IPS-15b (cell line): ENCODE results near the gene CDT1.

Source experiments
- H3K27me3 ChIP-seq: one replicate; pipeline ENCODE4 v1.6.1; 2013; ENCODE audit warnings: low read length; ENCODE audit not compliant: control insufficient read depth, insufficient read depth
- H3K36me3 ChIP-seq: one replicate; pipeline ENCODE4 v1.6.1; 2013; ENCODE audit warnings: low read length; ENCODE audit not compliant: control insufficient read depth, insufficient read depth
- H3K4me1 ChIP-seq: one replicate; pipeline ENCODE4 v1.6.1; 2013; ENCODE audit warnings: mild to moderate bottlenecking, low read length; ENCODE audit not compliant: control insufficient read depth, insufficient read depth
- H3K4me3 ChIP-seq: one replicate; pipeline ENCODE4 v1.5.1; 2013; ENCODE audit warnings: low read depth, low read length
- H3K9ac ChIP-seq: one replicate; pipeline ENCODE4 v1.6.1; 2013; ENCODE audit warnings: low read depth, mild to moderate bottlenecking, low read length
- H3K9me3 ChIP-seq: one replicate; pipeline ENCODE4 v1.6.1; 2013; ENCODE audit warnings: mild to moderate bottlenecking, low read length; ENCODE audit not compliant: control insufficient read depth, insufficient read depth

Gene CDT1

DNA sequence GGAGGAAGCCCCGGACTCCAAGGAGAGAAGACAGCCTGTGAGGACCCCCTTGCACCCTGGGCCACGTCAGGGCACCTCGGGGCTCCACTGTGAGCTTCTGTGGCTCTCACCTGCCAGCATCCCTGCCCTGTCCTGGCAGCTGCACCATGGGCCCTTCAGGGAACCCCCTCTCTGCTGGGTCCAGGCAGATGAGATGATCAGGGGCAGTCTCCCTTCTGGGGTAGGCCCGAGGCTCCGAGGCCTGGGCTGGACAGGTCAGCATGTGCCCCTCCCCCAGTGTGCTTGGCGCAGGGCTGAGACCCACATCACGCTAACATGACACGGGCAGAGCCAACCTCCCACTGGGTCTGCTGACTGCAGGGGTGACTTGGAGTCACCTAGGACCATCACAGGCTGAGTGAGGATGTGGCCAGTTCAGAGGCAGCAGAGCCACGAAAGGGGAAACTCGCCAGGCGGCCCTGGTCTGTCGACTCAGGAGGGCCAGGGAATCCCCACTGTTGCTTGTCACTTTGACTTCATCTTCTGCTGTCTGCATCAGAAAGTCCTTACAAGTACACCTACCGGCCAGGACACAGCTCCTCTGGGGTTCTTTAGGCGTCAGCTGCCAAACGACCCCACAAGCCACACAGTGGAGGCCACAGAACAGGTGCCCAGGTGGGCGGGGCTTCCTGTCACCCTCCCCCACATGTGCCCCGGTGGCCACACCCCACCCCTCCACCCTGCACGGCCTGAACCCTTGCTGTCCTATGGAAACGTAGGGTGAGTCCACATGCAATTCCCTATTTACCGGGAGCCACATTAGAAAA, 50.9 kb downstream of the CDT1 start:
- H3K36me3 ChIP-seq = peaks cover 6% of the 10 kb centered on the region
- H3K9ac ChIP-seq = no peak overlapping the region
- H3K9me3 ChIP-seq = no peaks in the 10 kb centered on the region
- H3K27me3 ChIP-seq = no peaks in the 10 kb centered on the region
- H3K4me3 ChIP-seq = no peak overlapping the region
- H3K4me1 ChIP-seq = peaks cover 6% of the 10 kb centered on the region

- Histone ChIP-seq H3K4me3 (no peak overlapping the region), H3K27me3 (no peaks in the 10 kb centered on the region), H3K9ac (no peak overlapping the region), H3K9me3 (no peaks in the 10 kb centered on the region), H3K4me1 (peaks cover 6% of the 10 kb centered on the region), H3K36me3 (peaks cover 13% of the 10 kb centered on the region)
These were observed 51.6 kb downstream of the CDT1 start for GRCh38 chr16:88855176-88855575.

GRCh38 chr16:88855736-88856121, 52.1 kb downstream of the CDT1 start:
- Histone ChIP-seq H3K4me3 (peak overlapping the region; percentile 59), H3K9ac (no peak overlapping the region), H3K9me3 (no peaks in the 10 kb centered on the region), H3K4me1 (peaks cover 6% of the 10 kb centered on the region), H3K36me3 (peaks cover 18% of the 10 kb centered on the region), H3K27me3 (no peaks in the 10 kb centered on the region)

GRCh38 chr16:88856122-88856827, 52.7 kb downstream of the CDT1 start:
- Histone ChIP-seq H3K4me3 (peak overlapping the region; percentile 59), H3K27me3 (no peaks in the 10 kb centered on the region), H3K4me1 (peaks cover 6% of the 10 kb centered on the region), H3K9ac (no peak overlapping the region), H3K36me3 (peaks cover 21% of the 10 kb centered on the region), H3K9me3 (no peaks in the 10 kb centered on the region)

DNA sequence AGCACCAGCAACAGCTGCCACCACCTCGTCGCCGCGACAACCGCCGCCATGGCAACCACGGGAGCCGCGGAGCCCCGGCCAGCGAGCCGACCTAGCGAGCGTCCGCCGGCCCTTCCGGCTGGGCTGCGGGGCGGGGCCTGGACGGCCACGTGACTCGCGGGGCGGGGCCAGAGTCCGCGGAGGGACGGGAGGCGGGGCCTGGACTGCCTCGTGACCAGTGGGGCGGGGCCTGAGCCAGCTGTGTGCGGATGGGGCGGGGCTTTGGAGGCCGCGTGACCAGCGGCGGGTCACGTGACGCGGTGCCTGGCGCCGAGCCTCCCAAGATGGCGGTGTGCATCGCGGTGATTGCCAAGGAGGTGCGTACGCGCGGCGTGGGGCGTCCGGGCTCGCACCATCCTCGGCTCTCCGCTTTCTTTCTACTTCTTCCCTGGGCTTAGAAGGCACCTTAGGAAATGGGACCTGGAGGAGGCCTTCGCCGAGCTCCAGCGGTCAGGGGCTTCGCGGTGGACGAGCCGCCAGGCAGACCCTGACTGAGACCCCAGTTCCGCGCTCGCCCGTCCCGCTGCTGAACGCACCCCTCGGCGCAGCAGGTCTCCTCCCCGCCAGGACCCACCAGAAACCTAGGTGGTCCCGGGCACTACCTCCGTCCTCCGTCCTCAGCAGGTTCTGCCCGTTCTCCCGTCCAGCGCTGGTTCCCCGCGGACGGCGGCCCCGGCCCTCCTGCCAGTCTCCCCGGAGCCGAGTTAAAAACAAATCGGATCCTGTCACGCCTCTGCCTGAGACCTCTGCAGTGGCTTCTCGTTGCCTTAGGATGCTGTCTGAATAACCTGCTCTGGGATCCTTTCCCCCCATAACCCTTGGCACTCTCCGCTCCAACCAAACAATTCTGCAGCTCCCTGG, 53.5 kb downstream of the CDT1 start, which contains the start of the genes GALNS and TRAPPC2L:
GALNS (minus strand) TSS at position 120 of the 900 bp plus-strand sequence; CDS start at position 50, 70 bp downstream.
TRAPPC2L (plus strand) TSS at position 300 of the 900 bp plus-strand sequence; CDS start at position 324, 24 bp downstream.
- Histone ChIP-seq H3K36me3 (peaks cover 24% of the 10 kb centered on the region), H3K9ac (peak within 1 kb of the TSS; percentile 81), H3K27me3 (no peaks in the 10 kb centered on the region), H3K4me3 (peak within 1 kb of the TSS; percentile 94), H3K9me3 (no peaks in the 10 kb centered on the region), H3K4me1 (peaks cover 6% of the 10 kb centered on the region)

GRCh38 chr16:88857728-88858339, 54.2 kb downstream of the CDT1 start:
- Histone ChIP-seq H3K9me3 (no peaks in the 10 kb centered on the region), H3K4me3 (peak overlapping the region; percentile 94), H3K9ac (peak overlapping the region; percentile 81), H3K27me3 (no peaks in the 10 kb centered on the region), H3K4me1 (peaks cover 6% of the 10 kb centered on the region), H3K36me3 (peaks cover 28% of the 10 kb centered on the region)
